BJ (cell line): ENCODE data around the gene SRPK3. TPM values are rescaled to one million over a fixed set of nuclear protein-coding genes. Genes with fewer than 3 reads are reported as not detected.

Experiments
- CTCF ChIA-PET: fragments of 350-600 bp; formaldehyde crosslinking; extraction: SDS; loops from one replicate; lab custom pipeline; 2021; ENCODE audit warnings: antibody characterized with exemption, inconsistent platforms; lab: Yijun Ruan, JAX
- POLR2A ChIA-PET: fragments of 300-600 bp; sonication (Branson Sonifier 250); formaldehyde crosslinking; extraction: SDS; loops from one replicate; lab custom pipeline; 2021; ENCODE audit warnings: antibody characterized with exemption; lab: Charles Lee
- DNase-seq: peaks from one replicate; pipeline ENCODE4 v3.0.0-alpha.2; 2011; ENCODE audit warnings: low read depth
- H3K27me3 ChIP-seq: 2 replicates; pipeline ENCODE4 v1.6.0; 2011; ENCODE audit warnings: low read length; ENCODE audit not compliant: control insufficient read depth, insufficient read depth
- H3K36me3 ChIP-seq: 2 replicates; pipeline ENCODE4 v1.5.1; 2011; ENCODE audit warnings: low read length; ENCODE audit not compliant: control insufficient read depth, insufficient read depth
- H3K4me3 ChIP-seq: 2 replicates; pipeline ENCODE4 v1.5.1; 2011; ENCODE audit warnings: low read depth, mild to moderate bottlenecking, control low read depth, low read length
- polyA plus RNA-seq: library from polyadenylated mRNA; depleted of rRNA; stranded (reverse); fragments of >200 nt; gene quantifications from 2 replicates; pipeline ENCODE4 v1.2.3, GENCODE V29; 2011
- TF ChIP-seq, protein P1 (sequence below): IDR thresholded peaks from 2 replicates; pipeline ENCODE4 v1.5.1; 2011; ENCODE audit warnings: low read depth, mild to moderate bottlenecking, control low read depth, inconsistent platforms, low read length, moderate library complexity; ENCODE audit not compliant: insufficient read depth

Gene SRPK3
- polyA plus RNA-seq, 1 experiment, result 1.1 TPM

- no peaks in the 10 kb centered on the region for H3K27me3 ChIP-seq
- no peaks in the 10 kb centered on the region; the same call in 1 of the 2 replicates for H3K36me3 ChIP-seq
- TF ChIP-seq, protein P1, sequence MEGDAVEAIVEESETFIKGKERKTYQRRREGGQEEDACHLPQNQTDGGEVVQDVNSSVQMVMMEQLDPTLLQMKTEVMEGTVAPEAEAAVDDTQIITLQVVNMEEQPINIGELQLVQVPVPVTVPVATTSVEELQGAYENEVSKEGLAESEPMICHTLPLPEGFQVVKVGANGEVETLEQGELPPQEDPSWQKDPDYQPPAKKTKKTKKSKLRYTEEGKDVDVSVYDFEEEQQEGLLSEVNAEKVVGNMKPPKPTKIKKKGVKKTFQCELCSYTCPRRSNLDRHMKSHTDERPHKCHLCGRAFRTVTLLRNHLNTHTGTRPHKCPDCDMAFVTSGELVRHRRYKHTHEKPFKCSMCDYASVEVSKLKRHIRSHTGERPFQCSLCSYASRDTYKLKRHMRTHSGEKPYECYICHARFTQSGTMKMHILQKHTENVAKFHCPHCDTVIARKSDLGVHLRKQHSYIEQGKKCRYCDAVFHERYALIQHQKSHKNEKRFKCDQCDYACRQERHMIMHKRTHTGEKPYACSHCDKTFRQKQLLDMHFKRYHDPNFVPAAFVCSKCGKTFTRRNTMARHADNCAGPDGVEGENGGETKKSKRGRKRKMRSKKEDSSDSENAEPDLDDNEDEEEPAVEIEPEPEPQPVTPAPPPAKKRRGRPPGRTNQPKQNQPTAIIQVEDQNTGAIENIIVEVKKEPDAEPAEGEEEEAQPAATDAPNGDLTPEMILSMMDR, result no peak
- ChIA-PET CTCF (no interaction called here), POLR2A (no interaction called here)
- DNase-seq, result no peak
- no peak overlapping the region for H3K4me3 ChIP-seq
These were observed 6.9 kb upstream of the SRPK3 start for GRCh38 chrX:153773741-153774575.

DNA sequence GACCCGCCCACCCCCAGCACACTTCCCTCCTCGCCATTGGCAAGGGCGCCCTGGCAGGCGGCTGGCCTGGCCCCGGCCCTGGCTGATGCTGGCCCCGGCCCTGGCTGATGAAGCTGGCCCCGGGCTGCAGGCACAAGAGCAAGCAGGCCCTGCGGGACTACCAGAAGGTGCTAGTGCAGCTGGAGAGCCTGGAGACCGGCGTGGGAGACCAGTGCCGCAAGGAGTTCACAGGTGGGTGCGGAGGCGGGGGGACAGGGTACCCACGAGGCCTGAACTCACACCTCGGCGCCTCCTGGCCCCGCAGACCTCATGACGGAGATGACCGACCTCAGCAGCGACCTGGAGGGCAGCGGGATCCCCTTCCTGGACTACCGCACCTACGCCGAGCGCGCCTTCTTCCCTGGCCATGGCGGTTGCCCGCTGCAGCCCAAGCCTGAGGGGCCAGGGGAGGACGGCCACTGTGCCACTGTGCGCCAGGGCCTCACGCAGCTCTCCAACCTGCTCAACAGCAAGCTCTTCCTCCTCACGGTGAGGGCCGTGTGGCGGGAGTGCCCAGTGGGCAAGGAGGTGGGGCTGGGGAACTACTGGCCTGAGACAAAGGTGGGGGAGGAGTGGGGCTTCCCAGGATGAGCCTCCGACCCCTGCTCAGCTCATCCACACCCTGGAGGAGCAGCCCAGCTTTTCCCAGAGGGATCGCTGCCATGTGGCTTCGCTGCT is 6.1 kb upstream of the SRPK3 start:
- POLR2A ChIA-PET, result no interaction called here

GRCh38 chrX:153775293-153776119 is 5.3 kb upstream of the SRPK3 start:
- Histone ChIP-seq H3K36me3 (no peaks in the 10 kb centered on the region), H3K27me3 (no peaks in the 10 kb centered on the region), H3K4me3 (no peak overlapping the region)
- POLR2A ChIA-PET, result no interaction called here
- CTCF ChIA-PET, result no interaction called here
- DNase-seq, result no peak
- TF ChIP-seq, protein P1, result no peak

More for the DNA sequence above, 6.1 kb upstream of the SRPK3 start:
- no peaks in the 10 kb centered on the region for H3K36me3 ChIP-seq
- no peaks in the 10 kb centered on the region for H3K27me3 ChIP-seq
- H3K4me3 ChIP-seq, result no peak overlapping the region
- no peak for DNase-seq
- CTCF ChIA-PET, result no interaction called here
- TF ChIP-seq, protein P1, result no peak

DNA sequence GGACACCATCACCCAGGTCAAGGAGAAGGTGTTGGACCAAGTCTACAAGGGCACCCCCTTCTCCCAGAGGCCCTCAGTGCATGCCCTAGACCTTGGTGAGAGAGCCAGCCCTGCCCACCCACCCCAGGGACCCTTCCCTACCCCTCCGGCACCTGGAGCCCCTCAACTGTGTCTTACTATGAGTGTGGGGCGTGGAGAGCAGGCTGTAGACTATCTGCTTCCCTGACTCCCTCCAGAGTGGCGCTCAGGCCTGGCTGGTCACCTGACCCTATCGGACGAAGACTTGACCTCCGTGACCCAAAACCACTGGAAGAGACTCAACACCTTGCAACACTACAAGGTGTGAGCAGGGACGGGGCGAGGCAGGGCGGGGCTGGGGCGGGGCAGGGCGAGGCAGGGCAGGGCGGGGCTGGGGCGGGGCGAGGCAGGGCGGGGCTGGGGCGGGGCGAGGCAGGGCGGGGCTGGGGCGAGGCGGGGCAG is 4.7 kb upstream of the SRPK3 start:
- POLR2A ChIA-PET, result no interaction called here

More for the DNA sequence above, 4.7 kb upstream of the SRPK3 start:
- CTCF ChIA-PET, result no interaction called here
- H3K36me3 ChIP-seq, result no peaks in the 10 kb centered on the region
- no peaks in the 10 kb centered on the region for H3K27me3 ChIP-seq
- DNase-seq, result no peak
- H3K4me3 ChIP-seq, result no peak overlapping the region
- TF ChIP-seq, protein P1, result no peak
